HPDE6-E6E7 (cell line): Measurements from ENCODE around the gene FAHD2A.
"Not testable (repeated sequence)": the region's sequence is repeated elsewhere in the genome, so short reads cannot be mapped to it uniquely, and the experiment has no call there.

ENCODE experiments used
- DNase-seq: peaks from one replicate; pipeline ENCODE4 v3.0.0; 2011; ENCODE audit warnings: missing footprints; ENCODE audit errors: extremely low spot score

Gene FAHD2A

DNA sequence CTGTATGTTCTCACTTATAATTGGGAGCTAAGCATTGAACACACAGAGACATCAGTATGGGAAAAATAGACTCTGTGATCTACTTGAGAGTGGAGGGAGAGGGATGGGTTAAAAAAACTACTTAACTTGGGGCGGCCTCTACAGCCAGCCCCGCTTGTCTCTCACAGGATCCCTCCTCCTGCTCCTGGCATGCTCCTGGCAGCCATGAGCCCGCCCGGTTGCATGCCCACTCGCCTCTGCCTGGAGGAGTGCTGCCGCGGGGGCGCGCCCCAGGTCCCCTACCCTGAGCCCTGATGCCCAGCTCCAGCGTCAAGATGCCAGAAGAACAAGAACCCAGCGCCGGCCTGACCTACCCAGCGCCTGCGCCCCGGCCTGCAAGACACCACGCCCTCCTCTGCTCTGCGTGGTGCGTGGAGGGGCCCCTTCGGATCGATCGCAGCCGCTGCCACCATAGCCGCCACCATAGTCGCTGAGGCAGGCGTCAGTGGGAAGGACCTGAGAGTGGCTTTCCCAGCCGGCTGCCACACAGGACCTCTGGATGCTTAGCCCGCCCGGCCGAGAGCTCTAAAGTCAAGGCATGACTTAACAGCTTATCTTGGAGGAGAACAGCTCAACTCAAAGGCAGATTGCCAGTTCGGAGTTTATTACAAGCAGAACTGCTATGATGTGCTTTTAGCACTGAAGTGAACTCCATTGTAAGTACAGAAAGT, 32.8 kb downstream of the FAHD2A start:
- not testable (repeated sequence) for DNase-seq

DNA sequence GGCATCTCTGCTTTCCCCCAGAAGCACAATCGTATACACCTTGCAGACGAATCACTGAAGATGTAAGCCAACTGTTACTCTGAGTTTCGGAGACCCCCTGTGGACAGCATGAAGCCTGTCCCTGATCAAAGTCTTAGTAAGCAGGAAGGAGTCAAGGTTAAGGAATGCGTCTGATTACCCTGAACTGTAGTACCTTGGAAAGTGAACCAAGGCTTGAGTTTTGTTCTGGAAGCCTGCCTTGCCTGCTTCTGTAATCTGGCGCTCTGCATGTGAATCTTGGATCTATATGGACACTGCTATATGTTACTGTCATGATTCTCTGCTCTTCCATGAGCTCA, 33.3 kb downstream of the FAHD2A start:
- DNase-seq, result not testable (repeated sequence)

DNA sequence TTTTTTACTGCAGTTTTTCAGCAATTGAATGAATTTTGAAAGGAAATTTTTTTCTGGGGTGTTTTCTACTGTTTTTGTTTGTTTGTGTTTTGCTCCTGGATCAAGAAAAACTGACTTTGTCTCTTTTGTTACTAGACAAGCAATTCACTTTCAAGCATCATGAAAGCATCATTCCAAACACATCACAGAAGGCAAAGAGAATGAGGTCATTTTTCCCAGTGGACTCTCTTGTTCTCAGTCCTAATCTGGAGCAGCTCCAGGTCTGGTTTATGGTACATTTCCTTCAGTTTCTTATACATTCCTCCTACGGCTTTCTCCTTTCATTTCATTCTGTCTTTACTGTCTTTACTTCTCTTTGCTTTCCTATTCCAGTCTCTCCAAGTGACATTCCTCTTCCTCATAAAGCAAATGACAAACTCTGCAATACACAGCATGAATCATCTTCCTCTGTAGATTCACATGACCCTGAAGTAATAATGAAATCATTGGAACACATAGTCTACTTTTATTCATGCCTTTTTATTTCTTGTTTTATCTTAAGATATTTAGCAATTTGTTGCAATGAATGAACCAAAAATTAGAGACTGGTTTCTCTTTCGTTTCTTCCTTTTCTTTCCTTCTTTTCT, 40.1 kb downstream of the FAHD2A start:
- DNase-seq, result not testable (repeated sequence)

- not testable (repeated sequence) for DNase-seq
Observed at GRCh38 chr2:95445317-95445716, 42.8 kb downstream of the FAHD2A start.

- DNase-seq, result not testable (repeated sequence)
Observed at GRCh38 chr2:95463292-95463691, 60.8 kb downstream of the FAHD2A start.
